IMR-90 (cell line): ENCODE data around the gene GABRR1.

ENCODE experiments used
- BHLHE40 ChIP-seq: fragments of 150-350 bp; IDR thresholded peaks from 2 replicates; pipeline ENCODE4 v1.6.1; 2016; ENCODE audit warnings: mild to moderate bottlenecking, low read depth, low read length
- CEBPB ChIP-seq: IDR thresholded peaks from 2 replicates; pipeline ENCODE4 v1.6.1; 2012; ENCODE audit warnings: low read depth, low read length, improper control_type of control experiment
- CTCF ChIP-seq: conservative IDR thresholded peaks from 2 replicates; pipeline ENCODE4 v1.5.1; 2012; ENCODE audit warnings: mild to moderate bottlenecking, low read depth, low read length, improper control_type of control experiment
- MAFK ChIP-seq: IDR thresholded peaks from 2 replicates; pipeline ENCODE4 v1.6.1; 2012; ENCODE audit warnings: low read depth, low read length, improper control_type of control experiment
- MXI1 ChIP-seq: IDR thresholded peaks from 2 replicates; pipeline ENCODE4 v1.6.1; 2012; ENCODE audit warnings: low read depth, mild to moderate bottlenecking, low read length, moderate library complexity, borderline replicate concordance
- POLR2A ChIP-seq: IDR thresholded peaks from 2 replicates; pipeline ENCODE4 v1.6.1; 2012; ENCODE audit warnings: mild to moderate bottlenecking, low read depth, low read length
- RAD21 ChIP-seq: IDR thresholded peaks from 2 replicates; pipeline ENCODE4 v1.6.1; 2012; ENCODE audit warnings: low read length, improper control_type of control experiment
- RFX5 ChIP-seq: IDR thresholded peaks from 2 replicates; pipeline ENCODE4 v1.8.0; 2012; ENCODE audit warnings: low read depth, mild to moderate bottlenecking, low read length, moderate library complexity
- SMC3 ChIP-seq: fragments of 150-350 bp; IDR thresholded peaks from 2 replicates; pipeline ENCODE4 v1.6.1; 2016; ENCODE audit warnings: low read depth, mild to moderate bottlenecking, antibody characterized with exemption, low read length, moderate library complexity
- USF2 ChIP-seq: fragments of 150-350 bp; IDR thresholded peaks from 2 replicates; pipeline ENCODE4 v1.6.1; 2017; ENCODE audit warnings: mild to moderate bottlenecking, antibody characterized with exemption, low read length, low read depth

- TF ChIP-seq SMC3 (no peak), CTCF (no peak), MXI1 (no peak), POLR2A (no peak), MAFK (no peak), RAD21 (no peak), CEBPB (no peak), BHLHE40 (no peak), RFX5 (no peak), USF2 (no peak)
Observed at GRCh38 chr6:89200706-89201215, 16.4 kb downstream of the GABRR1 start.
